ENCODE data around the gene KIF5A. TPM values are rescaled to one million over a fixed set of nuclear protein-coding genes. Genes with fewer than 3 reads are reported as not detected.

The KIF5A gene
- total RNA-seq, 2 donors from 2014 or later: 0.81 to 2.7 TPM

DNA sequence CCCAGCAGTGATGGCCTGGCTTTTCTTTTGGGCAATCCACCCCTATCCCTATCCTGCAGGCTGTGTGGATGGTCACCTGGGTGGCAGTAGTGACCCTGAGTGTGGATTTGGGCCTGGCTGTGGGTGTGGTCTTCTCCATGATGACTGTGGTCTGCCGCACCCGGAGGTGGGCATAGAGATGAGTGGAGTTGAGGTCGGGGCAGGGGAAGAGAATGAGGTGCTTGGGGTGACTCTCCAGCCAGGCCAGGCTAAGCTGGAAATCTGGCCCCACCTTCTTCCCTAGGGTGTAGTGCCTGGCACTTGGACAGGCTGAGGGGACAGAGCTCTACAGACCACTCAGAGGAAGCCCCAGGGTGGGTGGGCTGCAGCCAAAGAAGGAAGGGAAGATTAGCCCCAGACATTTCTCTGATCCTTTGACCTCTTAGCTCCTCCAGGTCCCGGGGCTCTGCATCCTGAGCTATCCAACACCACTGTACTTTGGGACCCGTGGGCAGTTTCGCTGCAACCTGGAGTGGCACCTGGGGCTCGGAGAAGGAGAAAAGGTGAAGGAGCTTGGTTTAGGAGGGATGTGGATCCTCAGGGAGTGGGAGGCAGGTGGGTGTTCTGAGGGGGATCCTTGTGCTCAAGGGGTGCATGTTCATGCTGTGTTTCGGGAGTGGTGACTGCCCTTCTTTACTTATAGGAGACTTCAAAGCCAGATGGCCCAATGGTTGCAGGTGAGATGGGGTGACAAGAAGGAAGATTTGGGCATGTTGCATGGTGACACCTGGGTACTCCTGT lies 74.8 kb downstream of the KIF5A start:
- ATAC-seq (ENCODE audit: insufficient number of reproducible peaks, low FRiP score, low read depth): no peak
- H3K27ac ChIP-seq: no peak overlapping the region
- H3K36me3 ChIP-seq: peaks cover 12% of the 10 kb centered on the region
- no peak for DNase-seq (ENCODE audit: low spot score)
- no peaks in the 10 kb centered on the region for H3K9me3 ChIP-seq
- peaks cover 7 to 10% of the 10 kb centered on the region in 2 donors for H3K4me1 ChIP-seq (ENCODE audit: control insufficient read depth in 1 of 2, low read depth in 2 of 2)
- TF ChIP-seq, protein P1, sequence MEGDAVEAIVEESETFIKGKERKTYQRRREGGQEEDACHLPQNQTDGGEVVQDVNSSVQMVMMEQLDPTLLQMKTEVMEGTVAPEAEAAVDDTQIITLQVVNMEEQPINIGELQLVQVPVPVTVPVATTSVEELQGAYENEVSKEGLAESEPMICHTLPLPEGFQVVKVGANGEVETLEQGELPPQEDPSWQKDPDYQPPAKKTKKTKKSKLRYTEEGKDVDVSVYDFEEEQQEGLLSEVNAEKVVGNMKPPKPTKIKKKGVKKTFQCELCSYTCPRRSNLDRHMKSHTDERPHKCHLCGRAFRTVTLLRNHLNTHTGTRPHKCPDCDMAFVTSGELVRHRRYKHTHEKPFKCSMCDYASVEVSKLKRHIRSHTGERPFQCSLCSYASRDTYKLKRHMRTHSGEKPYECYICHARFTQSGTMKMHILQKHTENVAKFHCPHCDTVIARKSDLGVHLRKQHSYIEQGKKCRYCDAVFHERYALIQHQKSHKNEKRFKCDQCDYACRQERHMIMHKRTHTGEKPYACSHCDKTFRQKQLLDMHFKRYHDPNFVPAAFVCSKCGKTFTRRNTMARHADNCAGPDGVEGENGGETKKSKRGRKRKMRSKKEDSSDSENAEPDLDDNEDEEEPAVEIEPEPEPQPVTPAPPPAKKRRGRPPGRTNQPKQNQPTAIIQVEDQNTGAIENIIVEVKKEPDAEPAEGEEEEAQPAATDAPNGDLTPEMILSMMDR (IDR thresholded peaks at IDR 0.05): no peak
- no peak overlapping the region for H3K4me3 ChIP-seq
- H3K27me3 ChIP-seq (replicated peaks; ENCODE audit: insufficient read depth): no peaks in the 10 kb centered on the region

DNA sequence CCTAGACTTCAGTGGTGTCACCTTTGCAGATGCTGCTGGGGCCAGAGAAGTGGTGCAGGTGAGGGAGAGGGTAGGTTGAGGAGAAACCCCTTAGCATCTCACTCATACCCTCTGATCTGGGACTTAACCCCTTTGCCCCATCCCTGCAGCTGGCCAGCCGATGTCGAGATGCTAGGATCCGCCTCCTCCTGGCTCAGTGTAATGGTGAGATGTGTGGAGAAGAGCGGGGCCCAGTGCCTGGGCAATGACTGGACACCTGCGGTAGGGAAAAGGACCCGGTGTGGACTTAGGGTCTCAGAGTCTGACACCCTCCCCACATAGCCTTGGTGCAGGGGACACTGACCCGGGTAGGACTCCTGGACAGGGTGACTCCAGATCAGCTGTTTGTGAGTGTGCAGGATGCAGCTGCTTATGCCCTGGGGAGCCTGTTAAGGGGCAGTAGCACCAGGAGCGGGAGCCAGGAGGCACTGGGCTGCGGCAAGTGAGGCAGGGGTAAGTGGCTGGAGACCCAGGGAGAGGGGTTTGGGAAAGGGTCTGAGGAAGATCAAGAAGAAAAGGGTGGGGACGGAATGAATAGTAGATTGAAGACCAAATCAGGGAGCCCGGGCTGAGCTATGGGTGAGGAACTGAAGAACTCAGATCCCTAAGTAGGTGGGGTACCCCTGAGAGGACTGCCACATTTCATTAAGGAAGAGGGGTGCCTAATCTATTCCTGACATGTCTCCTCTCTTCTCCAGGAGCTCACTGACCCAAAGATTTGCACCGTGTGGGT lies 75.6 kb downstream of the KIF5A start:
- no peaks in the 10 kb centered on the region for H3K27me3 ChIP-seq (replicated peaks; ENCODE audit: insufficient read depth)
- ATAC-seq (ENCODE audit: insufficient number of reproducible peaks, low FRiP score, low read depth) (no peak), DNase-seq (ENCODE audit: low spot score) (no peak)

DNA sequence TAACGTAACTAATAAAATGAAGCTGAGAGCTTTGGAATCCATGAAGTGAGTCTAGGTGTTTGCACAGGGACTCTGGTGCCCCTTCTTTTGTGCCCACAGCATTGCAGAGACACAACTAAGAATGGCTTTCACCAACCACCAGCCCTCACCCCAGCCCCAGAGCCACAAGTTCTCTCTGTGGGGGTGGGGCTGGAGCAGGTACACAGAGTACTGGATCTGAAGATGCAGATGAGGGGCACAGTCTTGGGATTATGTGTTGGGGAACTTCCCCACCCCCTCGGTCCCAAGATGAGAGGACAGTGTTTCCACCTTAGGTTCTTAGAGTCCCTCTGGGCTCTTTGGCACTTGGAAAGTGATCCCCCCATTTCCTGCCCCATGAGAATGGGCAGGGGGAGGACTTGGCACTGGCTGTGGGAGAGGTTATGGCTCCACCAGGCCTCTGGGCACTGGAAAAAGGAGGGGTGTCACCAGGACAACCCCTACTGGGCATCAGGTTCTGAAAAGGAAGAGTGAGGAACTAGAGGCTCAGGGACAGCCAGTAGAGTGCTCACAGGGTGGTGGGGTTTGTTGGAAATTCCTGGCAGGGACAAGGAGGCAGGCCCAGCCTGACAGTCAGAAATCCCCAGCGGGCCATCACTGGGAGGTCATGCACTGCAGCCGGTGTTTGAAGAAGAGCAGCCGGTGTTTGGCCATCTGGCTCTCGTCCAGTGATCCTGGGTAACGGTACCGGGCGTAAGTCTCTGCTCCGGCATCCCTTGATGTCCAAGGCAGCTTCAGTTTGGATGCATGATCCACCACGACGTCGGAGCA lies 76.5 kb downstream of the KIF5A start:
- no peak overlapping the region for H3K4me3 ChIP-seq
- H3K36me3 ChIP-seq: peaks cover 12% of the 10 kb centered on the region
- TF ChIP-seq, protein P1 (IDR thresholded peaks at IDR 0.05): no peak
- H3K27ac ChIP-seq: no peak overlapping the region
- H3K4me1 ChIP-seq (ENCODE audit: control insufficient read depth in 1 of 2, low read depth in 2 of 2): peaks cover 2% of the 10 kb centered on the region in 2 donors
- H3K9me3 ChIP-seq: no peaks in the 10 kb centered on the region
- ATAC-seq (ENCODE audit: insufficient number of reproducible peaks, low FRiP score, low read depth) (no peak), DNase-seq (ENCODE audit: low spot score) (no peak)
- no peaks in the 10 kb centered on the region for H3K27me3 ChIP-seq (replicated peaks; ENCODE audit: insufficient read depth)

More for the DNA sequence above, 75.6 kb downstream of the KIF5A start:
- Histone ChIP-seq H3K4me1 (ENCODE audit: control insufficient read depth in 1 of 2, low read depth in 2 of 2) (peaks cover 7 to 10% of the 10 kb centered on the region in 2 donors), H3K27ac (no peak overlapping the region), H3K36me3 (peaks cover 12% of the 10 kb centered on the region), H3K9me3 (no peaks in the 10 kb centered on the region), H3K4me3 (no peak overlapping the region)
- TF ChIP-seq, protein P1 (IDR thresholded peaks at IDR 0.05): no peak

DNA sequence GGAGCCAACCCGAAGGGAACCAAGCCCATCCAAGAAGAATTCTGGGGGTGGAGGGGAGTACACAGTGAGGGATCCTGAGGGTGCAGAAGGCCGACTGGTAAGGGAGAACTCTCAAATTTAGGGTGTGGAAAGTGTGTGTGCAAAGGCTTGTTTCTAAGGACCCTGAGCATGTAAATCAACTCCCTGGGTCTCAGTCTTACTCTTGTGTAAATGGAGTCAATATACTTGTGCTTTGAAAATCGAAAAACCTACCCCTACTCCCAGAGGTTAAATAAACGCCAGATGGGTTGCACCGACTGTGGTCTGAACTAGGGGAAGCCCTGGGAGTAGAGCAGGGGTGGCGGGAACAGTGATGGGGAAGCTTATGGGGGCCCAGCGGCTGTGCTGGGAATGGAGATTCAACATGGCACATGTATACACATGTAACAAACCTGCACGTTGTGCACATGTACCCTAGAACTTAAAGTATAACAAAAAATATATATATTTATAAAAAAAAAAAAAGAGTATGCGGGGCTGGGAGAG lies 77.1 kb downstream of the KIF5A start:
- ATAC-seq (ENCODE audit: insufficient number of reproducible peaks, low FRiP score, low read depth) (no peak), DNase-seq (ENCODE audit: low spot score) (no peak)
- TF ChIP-seq, protein P1 (IDR thresholded peaks at IDR 0.05): no peak
- no peak overlapping the region for H3K4me3 ChIP-seq
- no peak overlapping the region for H3K27ac ChIP-seq
- H3K27me3 ChIP-seq (replicated peaks; ENCODE audit: insufficient read depth): no peaks in the 10 kb centered on the region
- peaks cover 12% of the 10 kb centered on the region for H3K36me3 ChIP-seq
- no peaks in the 10 kb centered on the region for H3K9me3 ChIP-seq
- H3K4me1 ChIP-seq (ENCODE audit: control insufficient read depth in 1 of 2, low read depth in 2 of 2): peaks cover 4 to 5% of the 10 kb centered on the region in 2 donors

All from thoracic aorta (tissue), 2 donors.